NT2/D1 (cell line): ENCODE data around the gene RFXAP.

Experiments
- YY1 ChIP-seq: IDR thresholded peaks from 2 replicates; pipeline ENCODE4 v1.6.1; 2011; ENCODE audit not compliant: insufficient read length, insufficient read depth
- ZNF274 ChIP-seq: IDR thresholded peaks from 2 replicates; pipeline ENCODE4 v1.6.1; 2011; ENCODE audit warnings: mild to moderate bottlenecking, low read depth, low read length

GRCh38 chr13:36819739-36820090 lies 693 bp downstream of the RFXAP start:
- TF ChIP-seq YY1 (no peak), ZNF274 (no peak)
